Measurements from ENCODE around the gene METTL6. TPM values are rescaled to one million over a fixed set of nuclear protein-coding genes. Genes with fewer than 3 reads are reported as not detected.

METTL6 gene
- total RNA-seq, 1 donor from 2014 or later: 20.1 TPM

DNA sequence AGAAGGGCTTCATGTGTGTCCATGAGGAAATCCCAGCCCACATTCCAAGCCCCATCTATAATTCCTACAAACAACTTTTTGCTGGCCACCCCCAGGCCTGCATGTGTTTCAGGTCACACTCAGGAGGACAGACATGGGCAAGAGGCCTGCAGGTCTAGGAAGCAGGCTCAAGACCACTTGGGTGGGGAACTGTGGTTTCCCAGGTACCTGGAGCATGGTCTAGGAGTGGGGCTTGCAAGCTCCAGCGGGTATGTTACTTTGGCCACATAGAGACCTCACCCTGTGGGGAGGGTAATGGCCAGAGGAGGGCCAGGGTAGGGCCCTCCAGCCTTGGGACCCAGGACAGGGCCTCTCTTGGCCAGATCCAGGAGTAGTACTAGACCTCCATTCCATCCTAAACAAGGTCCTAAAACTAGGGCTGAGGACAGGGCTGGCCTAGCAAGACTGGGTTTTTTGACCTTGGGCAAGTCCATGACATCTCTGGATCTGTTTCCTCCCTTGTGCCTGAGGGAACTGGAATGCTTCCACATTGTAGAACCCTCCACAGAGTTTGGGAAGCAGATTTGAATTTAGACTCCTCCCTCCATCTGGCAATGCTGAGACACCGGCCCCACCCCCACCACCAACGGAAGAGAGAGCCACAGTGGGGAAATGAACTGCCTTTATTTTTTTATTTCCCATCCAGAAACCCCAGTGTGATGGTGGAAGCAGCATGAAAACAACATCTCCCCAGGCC is 22.3 kb upstream of the METTL6 start:
- Mint-ChIP-seq H3K27ac (no peak overlapping the region), H3K4me1 (ENCODE audit: unreplicated experiment) (no peaks in the 10 kb centered on the region), H3K9me3 (no peaks in the 10 kb centered on the region)

DNA sequence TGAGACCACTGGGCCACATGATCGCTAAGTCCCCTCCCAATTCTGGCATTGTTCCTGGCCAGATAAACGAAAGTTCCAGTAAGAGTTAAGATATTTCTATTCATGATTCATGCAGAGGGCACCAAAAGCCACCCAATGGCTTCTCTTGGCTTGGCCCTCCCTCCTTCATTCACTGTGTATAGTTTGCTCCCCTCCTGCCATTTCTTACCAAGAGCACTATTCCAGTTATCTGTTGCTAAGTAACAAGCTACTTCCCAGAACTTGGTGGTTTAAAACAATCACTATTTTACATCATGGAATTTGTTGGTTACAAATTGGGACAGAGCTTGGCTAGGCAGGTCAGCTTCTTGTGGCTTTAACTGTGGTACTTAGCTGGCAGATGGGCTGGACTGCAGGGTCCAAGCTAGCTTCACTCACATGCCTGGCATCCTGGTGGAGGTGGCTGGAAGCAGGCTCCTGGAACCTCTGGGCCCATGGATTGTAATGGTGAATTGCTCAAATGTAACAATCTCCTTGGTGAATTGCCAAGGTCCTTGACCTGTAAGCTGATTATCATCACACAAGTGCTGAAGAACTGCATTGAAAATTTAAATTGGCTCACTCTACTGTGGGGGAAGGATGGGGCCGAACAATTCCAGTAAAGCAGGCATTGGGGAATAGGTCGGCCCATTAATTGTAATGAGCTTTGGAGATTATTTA is 16.6 kb upstream of the METTL6 start:
- no peaks in the 10 kb centered on the region for H3K4me1 Mint-ChIP-seq (ENCODE audit: unreplicated experiment)
- no peak overlapping the region for H3K27ac Mint-ChIP-seq
- no peaks in the 10 kb centered on the region for H3K9me3 Mint-ChIP-seq
- DNase-seq (ENCODE audit: extremely low spot score, unreplicated experiment): no peak
- H3K36me3 Mint-ChIP-seq: peaks cover 12% of the 10 kb centered on the region
- no peak overlapping the region for H3K4me3 Mint-ChIP-seq
- H3K27me3 Mint-ChIP-seq: no peaks in the 10 kb centered on the region
- TF ChIP-seq, protein P1, sequence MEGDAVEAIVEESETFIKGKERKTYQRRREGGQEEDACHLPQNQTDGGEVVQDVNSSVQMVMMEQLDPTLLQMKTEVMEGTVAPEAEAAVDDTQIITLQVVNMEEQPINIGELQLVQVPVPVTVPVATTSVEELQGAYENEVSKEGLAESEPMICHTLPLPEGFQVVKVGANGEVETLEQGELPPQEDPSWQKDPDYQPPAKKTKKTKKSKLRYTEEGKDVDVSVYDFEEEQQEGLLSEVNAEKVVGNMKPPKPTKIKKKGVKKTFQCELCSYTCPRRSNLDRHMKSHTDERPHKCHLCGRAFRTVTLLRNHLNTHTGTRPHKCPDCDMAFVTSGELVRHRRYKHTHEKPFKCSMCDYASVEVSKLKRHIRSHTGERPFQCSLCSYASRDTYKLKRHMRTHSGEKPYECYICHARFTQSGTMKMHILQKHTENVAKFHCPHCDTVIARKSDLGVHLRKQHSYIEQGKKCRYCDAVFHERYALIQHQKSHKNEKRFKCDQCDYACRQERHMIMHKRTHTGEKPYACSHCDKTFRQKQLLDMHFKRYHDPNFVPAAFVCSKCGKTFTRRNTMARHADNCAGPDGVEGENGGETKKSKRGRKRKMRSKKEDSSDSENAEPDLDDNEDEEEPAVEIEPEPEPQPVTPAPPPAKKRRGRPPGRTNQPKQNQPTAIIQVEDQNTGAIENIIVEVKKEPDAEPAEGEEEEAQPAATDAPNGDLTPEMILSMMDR (conservative IDR thresholded peaks at IDR 0.05): no peak

More for the DNA sequence above, 22.3 kb upstream of the METTL6 start:
- TF ChIP-seq, protein P1 (conservative IDR thresholded peaks at IDR 0.05): no peak
- no peak for DNase-seq (ENCODE audit: extremely low spot score, unreplicated experiment)
- no peak overlapping the region for H3K4me3 Mint-ChIP-seq
- H3K27me3 Mint-ChIP-seq: no peaks in the 10 kb centered on the region
- peaks cover 12% of the 10 kb centered on the region for H3K36me3 Mint-ChIP-seq

DNA sequence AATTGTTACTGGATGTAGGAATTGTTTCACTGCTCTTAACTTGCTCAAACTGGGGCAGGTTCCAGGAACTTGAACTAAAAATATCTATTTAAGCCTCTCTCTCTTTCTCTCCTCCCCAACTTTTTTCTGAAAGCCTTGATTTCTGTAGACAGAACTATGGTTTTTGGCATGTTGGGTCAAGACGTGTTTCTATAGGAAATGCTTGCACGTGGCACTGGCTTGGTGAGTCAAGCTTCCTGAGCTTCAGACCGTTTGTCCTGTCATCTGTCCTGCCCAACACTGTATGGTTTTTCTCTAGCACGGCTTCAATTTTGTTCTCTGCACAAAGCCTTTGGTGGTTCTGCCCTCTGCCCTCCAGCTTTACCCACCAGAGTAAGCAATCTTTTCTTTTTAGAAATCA is 13.5 kb upstream of the METTL6 start:
- TF ChIP-seq, protein P1 (conservative IDR thresholded peaks at IDR 0.05): no peak
- peaks cover 11% of the 10 kb centered on the region for H3K36me3 Mint-ChIP-seq
- H3K27me3 Mint-ChIP-seq: no peaks in the 10 kb centered on the region
- H3K4me3 Mint-ChIP-seq: no peak overlapping the region
- H3K27ac Mint-ChIP-seq: no peak overlapping the region
- DNase-seq (ENCODE audit: extremely low spot score, unreplicated experiment): no peak
- no peaks in the 10 kb centered on the region for H3K9me3 Mint-ChIP-seq
- H3K4me1 Mint-ChIP-seq (ENCODE audit: unreplicated experiment): no peaks in the 10 kb centered on the region

DNA sequence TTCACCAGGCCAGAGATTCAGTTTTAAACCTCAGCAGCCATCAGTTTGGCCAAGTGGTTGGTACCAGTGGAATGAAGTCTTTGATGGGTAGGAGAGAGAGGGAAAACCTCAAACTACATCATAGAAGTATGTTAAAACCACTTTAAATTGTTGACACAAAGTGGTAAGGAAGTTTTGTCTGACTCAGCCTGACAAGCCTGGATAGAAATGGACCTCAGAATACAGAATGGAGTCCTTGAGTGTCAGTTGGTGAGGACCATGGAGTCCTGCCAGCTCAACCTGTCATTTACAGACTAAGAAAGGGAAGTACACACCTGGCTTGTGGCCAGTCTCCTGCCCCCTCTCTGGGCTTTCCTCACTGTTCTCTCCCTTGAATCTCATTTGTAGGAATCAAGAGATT is 12.1 kb upstream of the METTL6 start:
- Mint-ChIP-seq H3K4me1 (ENCODE audit: unreplicated experiment) (no peaks in the 10 kb centered on the region), H3K27ac (no peak overlapping the region), H3K27me3 (no peaks in the 10 kb centered on the region), H3K36me3 (peaks cover 12% of the 10 kb centered on the region), H3K9me3 (no peaks in the 10 kb centered on the region), H3K4me3 (no peak overlapping the region)
- no peak for DNase-seq (ENCODE audit: extremely low spot score, unreplicated experiment)
- TF ChIP-seq, protein P1 (conservative IDR thresholded peaks at IDR 0.05): no peak

DNA sequence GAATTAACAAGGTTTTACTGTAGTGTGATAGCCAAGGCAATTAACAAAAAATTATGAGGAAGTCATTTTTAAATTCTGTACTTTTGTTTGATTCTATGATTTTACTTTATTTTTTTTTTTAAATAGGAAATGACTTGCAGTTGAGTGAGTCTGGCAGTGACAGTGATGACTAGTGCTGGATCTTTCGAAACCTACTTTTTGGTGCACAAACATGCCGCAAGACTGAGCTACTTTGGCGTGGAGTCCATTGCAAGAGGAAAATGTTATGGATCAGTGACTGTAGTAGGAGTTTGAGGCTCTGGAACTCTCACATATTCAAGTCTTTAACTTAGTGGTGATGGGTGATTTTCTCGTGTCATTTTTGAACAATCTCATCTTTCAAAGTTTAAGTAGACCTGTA is 11.6 kb upstream of the METTL6 start:
- no peak for DNase-seq (ENCODE audit: extremely low spot score, unreplicated experiment)
- no peak overlapping the region for H3K4me3 Mint-ChIP-seq
- peaks cover 12% of the 10 kb centered on the region for H3K36me3 Mint-ChIP-seq
- H3K27ac Mint-ChIP-seq: no peak overlapping the region
- no peaks in the 10 kb centered on the region for H3K4me1 Mint-ChIP-seq (ENCODE audit: unreplicated experiment)
- H3K27me3 Mint-ChIP-seq: no peaks in the 10 kb centered on the region
- H3K9me3 Mint-ChIP-seq: no peaks in the 10 kb centered on the region
- TF ChIP-seq, protein P1 (conservative IDR thresholded peaks at IDR 0.05): no peak
